Fibroblast of skin of left biceps (primary cell): ENCODE measurements around the gene EGFR.

Experiments
- DNase-seq, 2 experiments: peaks; one replicate each; pipeline ENCODE4 v3.0.0-alpha.2; 2013; ENCODE audit warnings: low read depth in 2 of 2

The EGFR gene

DNA sequence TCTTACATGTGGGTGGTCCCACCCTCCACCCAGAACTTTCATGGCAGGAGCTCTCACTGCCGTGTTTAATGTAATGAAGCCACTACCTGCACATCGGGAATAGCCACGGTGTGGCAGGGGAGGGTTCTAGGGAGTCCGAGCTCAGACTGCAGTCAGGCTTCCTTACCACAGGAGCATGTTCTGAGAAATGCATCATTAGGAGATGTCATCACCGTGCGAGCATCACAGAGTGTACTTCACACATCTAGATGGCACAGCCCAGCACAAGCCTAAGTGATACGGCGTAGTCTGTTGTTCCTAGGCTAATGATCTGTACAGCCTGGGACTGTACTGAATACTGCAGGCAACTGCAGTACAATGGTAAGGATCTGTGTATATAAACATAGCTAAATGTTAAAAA lies 193.4 kb downstream of the EGFR start:
- no peak for DNase-seq

DNA sequence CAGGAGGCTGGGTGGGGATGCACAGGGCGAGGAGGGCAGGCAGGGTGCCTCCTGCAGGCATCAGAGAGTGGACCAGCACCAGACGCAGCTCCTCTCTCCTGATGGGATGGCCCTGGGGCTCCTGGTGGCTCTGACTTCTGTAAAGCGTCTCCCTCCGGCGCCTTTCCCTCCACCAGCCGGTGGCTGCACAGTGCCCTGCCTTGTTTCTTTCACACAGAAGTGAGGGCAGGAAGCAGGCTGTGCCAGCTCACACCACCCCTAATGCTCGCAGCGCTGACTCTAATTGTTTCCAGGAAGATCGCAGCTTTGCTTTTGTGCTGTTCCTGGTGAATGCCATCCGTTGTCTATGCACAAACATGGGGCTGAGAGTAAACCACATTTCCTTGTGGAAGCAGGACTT lies 194.0 kb downstream of the EGFR start:
- no peak for DNase-seq

GRCh38 chr7:55214707-55215106 lies 195.9 kb downstream of the EGFR start:
- DNase-seq: no peak

DNA sequence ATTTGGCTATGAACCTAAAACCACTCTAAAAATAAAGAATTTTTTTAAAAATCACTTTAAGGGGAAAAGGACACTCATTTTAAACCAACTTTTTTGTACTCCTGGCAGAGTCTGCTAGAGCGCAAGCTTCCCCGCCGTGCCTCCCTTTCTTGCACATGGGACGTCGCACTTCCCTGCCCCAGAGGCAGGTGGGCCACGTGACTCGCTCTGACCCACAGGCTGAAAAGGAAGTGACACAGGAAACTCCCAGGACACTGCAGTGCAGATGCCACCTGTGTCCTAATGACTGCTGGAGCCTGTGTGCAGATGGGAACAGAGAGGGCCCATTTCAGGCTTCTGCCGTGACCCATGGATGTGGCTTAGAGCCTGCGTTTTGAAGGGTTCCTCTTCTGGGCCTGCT lies 204.2 kb downstream of the EGFR start:
- DNase-seq: no peak

DNA sequence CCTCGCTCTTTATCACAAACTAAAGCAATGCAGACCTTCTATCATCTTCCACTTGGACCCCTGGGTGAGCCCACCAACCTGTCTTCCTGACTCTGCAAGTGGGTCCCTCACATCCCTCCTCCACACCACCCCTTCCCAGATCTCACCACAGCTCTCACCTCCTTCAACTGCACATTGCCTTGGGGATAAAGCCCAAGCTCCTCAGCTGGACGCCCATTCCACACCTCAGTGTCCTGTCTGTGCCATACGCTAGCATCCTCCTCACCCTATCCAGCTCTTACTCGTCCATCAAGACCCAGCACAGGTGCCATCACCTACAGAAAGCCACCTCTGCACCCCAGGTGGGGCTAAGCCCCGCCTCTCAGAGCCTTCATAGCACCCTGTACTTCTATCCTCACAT lies 205.3 kb downstream of the EGFR start:
- no peak for DNase-seq

DNA sequence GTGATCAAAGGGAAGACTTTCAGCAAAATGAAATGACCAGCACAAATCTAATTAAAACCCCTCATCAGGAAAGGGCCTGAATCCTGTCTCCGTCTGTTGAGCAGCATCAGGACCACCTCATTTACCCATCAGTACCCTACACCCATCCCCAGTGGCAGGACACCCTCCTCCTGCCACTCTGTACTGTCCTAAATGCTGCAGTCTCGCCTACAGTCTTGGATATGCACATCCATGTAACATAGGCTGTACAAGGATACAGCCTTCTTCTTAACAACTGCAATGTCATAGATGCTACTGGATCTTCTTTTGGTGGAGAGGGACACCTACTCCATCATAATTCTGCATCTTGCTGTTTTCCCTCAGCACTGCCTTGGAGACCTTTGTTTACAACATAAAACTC lies 206.0 kb downstream of the EGFR start:
- no peak for DNase-seq

- DNase-seq: no peak
Observed at GRCh38 chr7:55230014-55230413, 211.2 kb downstream of the EGFR start.

- DNase-seq: no peak
Observed at GRCh38 chr7:55231736-55232280, 213.0 kb downstream of the EGFR start.

GRCh38 chr7:55233001-55233400 lies 214.2 kb downstream of the EGFR start:
- DNase-seq: no peak

GRCh38 chr7:55234408-55234807 lies 215.6 kb downstream of the EGFR start:
- no peak for DNase-seq

DNA sequence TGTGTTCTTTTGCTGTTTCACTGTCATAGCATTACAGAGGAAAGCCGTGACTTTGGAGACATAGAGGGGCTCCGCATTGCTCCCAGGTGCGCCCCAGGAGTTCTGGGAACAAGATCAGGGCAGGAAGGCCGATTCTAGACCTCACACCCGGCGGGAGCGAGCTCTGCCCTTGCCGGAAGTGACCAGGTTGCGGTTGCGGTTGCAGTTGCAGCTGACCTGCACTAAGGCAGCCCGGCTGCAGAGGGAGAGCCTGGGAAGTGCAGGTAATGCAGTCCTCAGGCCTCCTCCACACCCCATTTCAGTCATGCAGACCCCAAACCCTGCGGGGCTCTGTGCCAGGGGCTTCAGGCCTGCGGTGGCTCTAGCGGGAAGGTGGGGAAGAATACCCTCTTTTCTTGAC lies 216.3 kb downstream of the EGFR start:
- DNase-seq: no peak

GRCh38 chr7:55235801-55236200 lies 217.0 kb downstream of the EGFR start:
- no peak for DNase-seq

DNA sequence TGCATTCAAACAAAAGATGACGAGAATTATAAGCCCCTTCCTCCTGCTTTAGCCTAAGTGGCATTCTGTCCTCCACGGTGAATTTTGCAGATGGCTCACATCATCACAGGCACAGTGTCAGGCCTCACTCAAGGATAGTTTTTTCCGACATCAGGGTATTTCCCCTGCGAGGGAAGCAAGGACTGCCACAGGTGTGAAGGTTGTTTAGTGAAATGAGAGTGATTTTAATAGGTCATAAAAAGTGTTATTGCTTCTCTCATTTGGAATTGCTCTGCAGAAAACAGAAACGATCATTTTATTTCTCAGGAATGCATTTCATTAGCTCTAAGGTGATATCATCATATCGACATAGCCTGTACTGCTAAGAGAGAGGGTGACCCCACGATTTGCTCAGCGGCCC lies 217.7 kb downstream of the EGFR start:
- DNase-seq: no peak

GRCh38 chr7:55237156-55237893 lies 218.5 kb downstream of the EGFR start:
- DNase-seq: no peak

- no peak for DNase-seq
Observed at GRCh38 chr7:55239406-55239805, 220.6 kb downstream of the EGFR start.

GRCh38 chr7:55240418-55241142 lies 221.8 kb downstream of the EGFR start:
- DNase-seq: no peak

DNA sequence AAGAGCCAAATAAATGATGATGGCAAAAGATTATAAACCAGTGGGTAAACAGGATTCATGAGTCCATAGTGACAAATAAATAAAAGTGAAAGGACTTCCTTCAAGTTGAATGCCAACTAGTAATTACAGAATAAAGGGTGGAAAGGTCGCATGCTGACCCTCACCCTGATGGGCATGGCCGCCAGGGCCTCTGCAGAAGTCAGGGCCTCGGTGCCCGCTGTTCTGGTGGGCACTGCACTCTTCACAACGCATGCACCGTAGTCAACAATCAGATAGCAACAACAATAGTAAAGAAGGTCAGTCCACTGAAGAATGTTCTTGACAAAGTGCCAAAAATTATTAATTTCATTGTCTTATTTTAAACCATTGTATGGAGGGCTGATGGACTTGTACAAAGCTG lies 223.1 kb downstream of the EGFR start:
- DNase-seq: no peak

GRCh38 chr7:55242613-55243012 lies 223.8 kb downstream of the EGFR start:
- DNase-seq: no peak

DNA sequence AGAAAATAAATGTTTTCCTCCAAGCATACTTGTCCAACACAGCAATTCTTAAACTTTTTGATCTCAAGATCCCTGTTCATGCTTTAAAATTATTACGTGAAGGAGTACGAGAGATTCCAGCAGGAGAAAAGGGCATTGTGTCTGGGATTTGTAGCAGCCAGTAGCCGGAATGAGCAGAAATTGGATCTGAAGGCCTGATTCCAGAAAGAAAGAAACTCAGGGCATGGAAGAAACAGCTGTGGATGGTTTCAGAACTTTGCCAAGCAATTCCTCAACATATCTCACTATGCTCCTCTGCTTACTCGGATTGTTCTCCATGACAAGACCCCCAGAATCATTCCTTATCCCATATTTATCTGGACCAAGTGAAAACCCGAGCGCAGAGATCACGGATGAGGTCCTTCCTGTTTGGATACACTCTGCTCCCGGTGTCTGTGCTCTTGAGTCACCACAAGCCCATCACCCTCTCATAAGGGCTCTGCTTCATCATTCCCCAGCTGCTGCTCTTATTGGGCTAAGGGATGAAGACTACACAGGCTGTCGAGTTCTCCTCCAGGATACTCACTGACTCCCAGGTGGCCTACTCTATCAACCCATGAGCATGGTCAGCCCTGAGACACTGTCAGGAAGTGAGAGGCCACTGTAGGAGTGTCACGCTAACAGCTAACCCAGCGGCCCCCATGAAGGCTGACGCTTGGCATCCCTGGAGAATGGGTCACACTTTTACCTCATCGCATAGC lies 225.4 kb downstream of the EGFR start:
- DNase-seq: no peak

DNA sequence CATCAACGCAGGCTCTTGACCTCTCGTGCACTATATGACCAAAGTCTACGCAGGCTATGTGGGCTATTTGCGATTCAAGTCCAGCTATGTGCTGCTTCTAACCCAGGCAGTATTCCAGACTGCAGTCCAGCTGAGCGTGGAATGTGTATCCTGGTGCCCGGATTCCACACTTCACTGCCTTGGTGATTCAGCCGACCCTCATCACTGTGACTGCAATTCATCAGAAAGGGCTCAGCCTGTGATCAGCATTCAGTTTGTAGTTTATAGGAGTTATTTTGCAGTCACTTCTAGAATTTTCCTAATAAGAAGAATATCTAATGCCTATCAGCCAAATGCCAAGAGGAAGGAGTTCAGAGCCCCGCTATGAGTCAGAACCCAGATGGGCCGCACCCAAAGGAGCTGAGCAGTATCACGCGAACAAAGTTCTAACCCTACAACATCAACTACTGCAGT lies 226.5 kb downstream of the EGFR start:
- no peak for DNase-seq

DNA sequence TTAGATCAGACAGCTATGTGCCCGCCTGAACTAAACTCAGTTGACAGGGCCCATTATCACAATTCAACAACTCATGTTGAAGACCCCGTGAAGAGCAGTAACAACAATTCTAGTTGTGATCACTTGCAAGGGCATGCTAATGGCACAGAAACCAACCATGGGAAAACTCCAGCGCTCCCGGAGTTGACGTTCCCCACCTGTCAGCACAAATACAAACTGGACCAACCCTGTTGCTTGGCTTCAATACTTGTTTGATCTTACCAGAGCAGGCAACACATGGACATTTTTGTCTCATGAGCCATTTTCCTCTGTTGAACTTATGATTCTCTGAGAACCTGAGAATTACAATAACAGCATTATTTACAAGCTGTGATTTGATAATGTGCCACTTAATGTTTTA lies 227.4 kb downstream of the EGFR start:
- no peak for DNase-seq

- DNase-seq: no peak
Observed at GRCh38 chr7:55247428-55247827, 228.6 kb downstream of the EGFR start.
